GM12878 (cell line): ENCODE results near the gene OXCT2. TPM values are rescaled to one million over a fixed set of nuclear protein-coding genes. Genes with fewer than 3 reads are reported as not detected.
"Not testable (repeated sequence)": the region's sequence is repeated elsewhere in the genome, so short reads cannot be mapped to it uniquely, and the experiment has no call there.

Experiments
- ATAC-seq: fragments of 200-7000 bp; cut with Tn5 transposase; 3 replicates; pipeline ENCODE4 v1.9.1; 2020; ENCODE audit warnings: mild to moderate bottlenecking, moderate library complexity
- BruUV-seq: library from RNA; stranded (reverse); fragments of 400-500 nt; replicated peaks from 2 replicates; lab custom pipeline; 2021; lab: Mats Ljungman, UMichigan
- CTCF ChIA-PET: fragments of 300-600 bp; sonication (Branson Sonifier 250); formaldehyde crosslinking; extraction: SDS; loops from one replicate; lab custom pipeline; 2021; ENCODE audit warnings: inconsistent platforms; lab: Yijun Ruan, JAX
- POLR2A ChIA-PET: fragments of 350-600 bp; formaldehyde crosslinking; extraction: SDS; loops from one replicate; lab custom pipeline; 2021; ENCODE audit warnings: inconsistent platforms; lab: Charles Lee
- RAD21 ChIA-PET: fragments of 300-600 bp; sonication (Branson Sonifier 250); formaldehyde crosslinking; loops from one replicate; lab custom pipeline; 2023; ENCODE audit warnings: antibody characterized with exemption; ENCODE audit not compliant: unreplicated experiment; lab: Charles Lee
- SMC1A ChIA-PET: fragments of 300-600 bp; sonication (Branson Sonifier 250); formaldehyde crosslinking; loops from one replicate; lab custom pipeline; 2023; ENCODE audit not compliant: unreplicated experiment, uncharacterized antibody; lab: Charles Lee
- DNase-seq: peaks from one replicate; pipeline ENCODE4 v3.0.0-alpha.2; 2011; ENCODE audit warnings: low read depth, low spot score
- FAIRE-seq: peaks from 3 replicates; lab custom pipeline; 2011; peaks lifted over from hg19 to GRCh38; lab: Jason Lieb, UNC
- H2AFZ ChIP-seq: 2 replicates; pipeline ENCODE4 v1.6.0; 2011; ENCODE audit warnings: low read depth, low read length, control low read depth; ENCODE audit not compliant: control insufficient read depth
- H3K27ac ChIP-seq: 2 replicates; pipeline ENCODE4 v1.5.1; 2011; ENCODE audit warnings: control low read depth; ENCODE audit not compliant: control insufficient read depth, insufficient read depth
- H3K27me3 ChIP-seq, 2 experiments: replicated peaks in 1 of 2; 2 replicates each; pipeline versions ENCODE4 v1.6.0 to v1.6.1; 2011; ENCODE audit warnings: low read length in 1 of 2; ENCODE audit not compliant: control insufficient read depth in 2 of 2, insufficient read depth in 2 of 2
- H3K36me3 ChIP-seq, 2 experiments: 2 replicates each; pipeline ENCODE4 v1.5.1; 2011; ENCODE audit warnings: low read length in 1 of 2; ENCODE audit not compliant: control insufficient read depth in 2 of 2, insufficient read depth in 2 of 2
- H3K4me1 ChIP-seq: 2 replicates; pipeline ENCODE4 v1.6.1; 2011; ENCODE audit warnings: mild to moderate bottlenecking, low read length, moderate library complexity, mixed read lengths; ENCODE audit not compliant: control insufficient read depth, insufficient read depth
- H3K4me2 ChIP-seq: 2 replicates; pipeline ENCODE4 v1.6.0; 2011; ENCODE audit warnings: control low read depth; ENCODE audit not compliant: control insufficient read depth, insufficient read depth
- H3K4me3 ChIP-seq: fragments of 200-600 bp; sonication (generic); 2 replicates; pipeline ENCODE4 v1.5.1; 2016
- H3K79me2 ChIP-seq: 2 replicates; pipeline ENCODE4 v1.6.0; 2011; ENCODE audit warnings: low read length; ENCODE audit not compliant: control insufficient read depth, insufficient read depth
- H3K9ac ChIP-seq: 2 replicates; pipeline ENCODE4 v1.8.0; 2011; ENCODE audit warnings: low read length, control low read depth, mixed read lengths; ENCODE audit not compliant: control insufficient read depth, insufficient read depth
- H3K9me3 ChIP-seq: replicated peaks from 3 replicates; pipeline ENCODE4 v1.5.1; 2011; ENCODE audit warnings: mild to moderate bottlenecking, low read length; ENCODE audit not compliant: control insufficient read depth, insufficient read depth
- H4K20me1 ChIP-seq: 2 replicates; pipeline ENCODE4 v1.6.0; 2011; ENCODE audit not compliant: control insufficient read depth, insufficient read depth
- WGBS: methylation state at CpG from one replicate; pipeline ENCODE4 v1.1.6; 2016; ENCODE audit warnings: low lambda C conversion rate; ENCODE audit not compliant: insufficient replicate concordance, insufficient coverage; ENCODE audit errors: missing lambda C conversion rate; 5-methylcytosine and 5-hydroxymethylcytosine counted together
- in situ Hi-C: fragments of 300-500 bp; cut with MboI; formaldehyde crosslinking; loops from 9 replicates; pipeline ENCODE4 v1.14.3; 2018; ENCODE audit warnings: mixed read lengths
- intact Hi-C: fragments of 100-400 bp; cut with micrococcal nuclease; formaldehyde crosslinking; loops from one replicate; pipeline ENCODE4 v1.14.2; 2022; ENCODE audit not compliant: unreplicated experiment
- polyA plus RNA-seq, 11 experiments: library from polyadenylated mRNA; depleted of rRNA in 4 of 11; unstranded in 6 of 11; stranded (reverse) in 5 of 11; fragments of >200 nt; fragmentation: Nextera tagmentation in 4 of 11; fragmentation: Illumina TruSeq in 1 of 11; extraction: Ambion mirVana in 4 of 11; extraction: Trizol in 1 of 11; gene quantifications; 1 replicate in 1 of 11; 2 replicates in 10 of 11; pipeline versions ENCODE4 v1.2.1 to v1.2.3, GENCODE V29; 2011 to 2016; ENCODE audit warnings: inconsistent platforms in 2 of 11, missing spikeins in 2 of 11, low read depth in 1 of 11
- total RNA-seq, 4 experiments: library from RNA; depleted of rRNA in 3 of 4; stranded (reverse); fragments of >200 nt in 3 of 4; fragmentation: Illumina TruSeq in 1 of 4; extraction: Trizol in 1 of 4; gene quantifications; 2 replicates each; pipeline versions ENCODE4 v1.2.1 to v1.2.3, GENCODE V29; 2013 to 2021

The OXCT2 gene
- total and polyA plus RNA-seq, 10 of the 15 experiments (the other 5 are each of a cell fraction or from before 2014, with no cell fraction given): 0.06 to 1.9 (median 0.59) TPM

DNA sequence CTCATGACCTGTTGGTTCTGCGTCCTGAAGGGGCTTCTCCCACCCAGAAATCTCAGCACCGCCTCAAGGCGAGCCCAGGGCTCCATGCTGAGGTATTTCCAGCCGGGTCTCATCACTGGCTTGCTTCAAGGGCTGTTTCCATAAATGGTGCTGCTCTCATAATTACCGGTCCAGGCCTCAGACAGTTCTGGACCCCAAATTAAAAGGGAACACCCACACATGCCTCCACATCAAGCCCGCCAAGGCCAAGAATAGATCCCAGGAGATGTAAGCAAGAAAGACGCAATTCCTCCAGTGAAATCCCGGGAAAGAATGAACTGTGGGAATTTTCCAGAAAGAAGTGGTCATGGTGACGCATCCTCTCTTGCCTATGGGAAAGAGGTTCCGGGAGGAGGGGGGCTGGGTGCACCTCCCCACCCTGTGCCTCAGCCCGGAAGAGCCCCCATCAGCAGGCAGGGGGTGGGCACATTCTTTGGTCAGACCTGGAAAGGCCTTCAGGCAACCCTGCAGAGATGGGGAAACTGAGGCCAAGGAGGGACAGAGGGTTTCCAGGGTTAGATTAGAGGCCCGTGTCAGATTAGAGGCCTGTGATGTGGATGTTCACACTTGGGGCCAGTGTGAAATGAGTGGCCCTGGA, 7.4 kb upstream of the OXCT2 start:
- H3K9ac ChIP-seq, in situ Hi-C loops, POLR2A ChIA-PET, SMC1A ChIA-PET, H3K27me3 ChIP-seq, RAD21 ChIA-PET, H3K27ac ChIP-seq, ATAC-seq, intact Hi-C loops, H3K4me3 ChIP-seq, H3K9me3 ChIP-seq, DNase-seq, H4K20me1 ChIP-seq, FAIRE-seq, CTCF ChIA-PET, H2AFZ ChIP-seq, H3K36me3 ChIP-seq, H3K79me2 ChIP-seq, H3K4me2 ChIP-seq, BruUV-seq: not testable (repeated sequence)
- 67% methylated on average over 12 of the region's 12 CpGs for WGBS
- peaks cover 13% of the 10 kb centered on the region for H3K4me1 ChIP-seq

DNA sequence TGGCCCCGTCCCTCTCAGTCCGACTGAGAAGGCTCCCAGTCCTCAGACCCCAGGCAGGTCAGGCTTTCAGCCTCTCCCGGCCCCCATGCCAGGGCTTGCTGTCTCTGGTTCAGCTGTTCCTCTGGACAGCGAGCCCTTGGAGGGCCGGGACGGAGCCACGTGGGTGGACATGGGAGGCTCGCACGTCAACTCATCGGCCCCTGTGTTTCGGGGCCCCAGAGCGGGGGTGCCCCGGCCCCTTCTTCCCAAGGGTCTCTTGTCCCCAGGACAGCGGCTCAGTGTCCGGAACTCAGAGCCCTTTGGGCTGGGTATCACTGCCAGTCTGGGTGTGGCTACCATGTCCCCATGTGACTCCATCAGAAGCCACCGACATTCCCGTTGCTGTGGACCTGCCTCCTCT, 6.7 kb upstream of the OXCT2 start:
- ATAC-seq, SMC1A ChIA-PET, H3K4me2 ChIP-seq, H2AFZ ChIP-seq, H4K20me1 ChIP-seq, H3K79me2 ChIP-seq, H3K36me3 ChIP-seq, H3K9me3 ChIP-seq, intact Hi-C loops, H3K27ac ChIP-seq, H3K4me3 ChIP-seq, RAD21 ChIA-PET, POLR2A ChIA-PET, H3K9ac ChIP-seq, in situ Hi-C loops, DNase-seq, BruUV-seq, FAIRE-seq, H3K27me3 ChIP-seq: not testable (repeated sequence)
- CTCF ChIA-PET: interaction anchor here (1.4 to 1.7 kb wide), 2 partner anchors 21 to 22 kb away, joined by 4 to 5 read pairs; no protein-coding TSS in a partner anchor
- H3K4me1 ChIP-seq: peaks cover 13% of the 10 kb centered on the region
- 82% methylated on average over 14 of the region's 17 CpGs for WGBS
